ENCODE measurements around the gene CTAGE9. TPM values are rescaled to one million over a fixed set of nuclear protein-coding genes. Genes with fewer than 3 reads are reported as not detected.

The CTAGE9 gene
- total and polyA plus RNA-seq, 10 donors: not detected

Other genes starting within 250 kb of the CTAGE9 start
- 10 to 100 TPM; 16.5 to 67.4 (median 32.0) TPM for gene ARG1, start 137.8 kb downstream of the CTAGE9 start, total RNA-seq
- 1 to 10 TPM; 2.7 to 7.1 (median 3.2) TPM for gene ARG1, start 137.8 kb downstream of the CTAGE9 start, polyA plus RNA-seq
- gene MED23, start 82.8 kb downstream of the CTAGE9 start, total RNA-seq: 10 to 100 TPM; 33.2 to 52.6 (median 42.3) TPM
- 10 to 100 TPM; 15.3 to 22.4 (median 16.7) TPM for gene MED23, start 82.8 kb downstream of the CTAGE9 start, polyA plus RNA-seq
- 1 to 10 TPM in 1 of 7 donors, under 1 TPM in 6; 0.43 to 1.3 (median 0.70) TPM for gene ENPP3, start 73.7 kb downstream of the CTAGE9 start, total RNA-seq
- under 1 TPM; 0.23 to 0.35 (median 0.32) TPM for gene ENPP3, start 73.7 kb downstream of the CTAGE9 start, polyA plus RNA-seq
- gene OR2A4, start 9.6 kb downstream of the CTAGE9 start, total RNA-seq: not detected
- gene OR2A4, start 9.6 kb downstream of the CTAGE9 start, polyA plus RNA-seq: under 1 TPM in 2 of 3 donors, not detected in 1; 0.16 to 0.33 TPM
- gene ENPP1, start 97.0 kb upstream of the CTAGE9 start, total RNA-seq: 10 to 100 TPM in 1 of 7 donors, 1 to 10 TPM in 6; 2.2 to 10.6 (median 3.6) TPM
- gene ENPP1, start 97.0 kb upstream of the CTAGE9 start, polyA plus RNA-seq: under 1 TPM; 0.46 to 0.74 (median 0.64) TPM
- gene CCN2, start 240.4 kb upstream of the CTAGE9 start, total RNA-seq: 100 to 1,000 TPM; 253 to 556 (median 319) TPM
- 100 to 1,000 TPM in 1 of 3 donors, 10 to 100 TPM in 2; 20.6 to 115 (median 74.2) TPM for gene CCN2, start 240.4 kb upstream of the CTAGE9 start, polyA plus RNA-seq